HG02763 (cell line): Measurements from ENCODE around the gene C20orf141.
"Not testable (repeated sequence)": the region's sequence is repeated elsewhere in the genome, so short reads cannot be mapped to it uniquely, and the experiment has no call there.

ENCODE experiments used
- ATAC-seq: cut with Tn5 transposase; IDR thresholded peaks from one replicate; pipeline ENCODE4 v1.9.1; 2021; ENCODE audit warnings: mild to moderate bottlenecking, moderate library complexity; ENCODE audit not compliant: unreplicated experiment

Gene C20orf141

DNA sequence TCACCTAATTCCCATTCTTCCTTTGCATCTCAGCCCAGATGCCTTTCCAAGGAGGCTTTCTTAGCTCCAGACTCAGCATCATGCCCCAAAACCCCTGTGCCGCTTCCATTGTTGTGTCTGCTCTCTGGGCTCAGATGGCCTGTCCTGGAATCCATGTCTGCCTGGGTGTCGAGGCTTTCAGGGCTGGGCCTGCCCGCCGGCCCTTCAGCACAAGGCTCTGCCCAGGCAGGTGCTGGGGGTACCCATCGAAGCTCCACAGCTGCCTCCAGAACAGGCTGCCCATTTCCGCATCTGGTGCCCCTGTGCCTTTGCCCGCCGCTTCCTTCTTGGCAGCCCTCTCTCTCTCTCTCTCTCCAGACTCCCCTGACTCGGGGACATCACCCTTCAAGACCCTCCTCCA, 15.5 kb upstream of the C20orf141 start:
- no peak for ATAC-seq

DNA sequence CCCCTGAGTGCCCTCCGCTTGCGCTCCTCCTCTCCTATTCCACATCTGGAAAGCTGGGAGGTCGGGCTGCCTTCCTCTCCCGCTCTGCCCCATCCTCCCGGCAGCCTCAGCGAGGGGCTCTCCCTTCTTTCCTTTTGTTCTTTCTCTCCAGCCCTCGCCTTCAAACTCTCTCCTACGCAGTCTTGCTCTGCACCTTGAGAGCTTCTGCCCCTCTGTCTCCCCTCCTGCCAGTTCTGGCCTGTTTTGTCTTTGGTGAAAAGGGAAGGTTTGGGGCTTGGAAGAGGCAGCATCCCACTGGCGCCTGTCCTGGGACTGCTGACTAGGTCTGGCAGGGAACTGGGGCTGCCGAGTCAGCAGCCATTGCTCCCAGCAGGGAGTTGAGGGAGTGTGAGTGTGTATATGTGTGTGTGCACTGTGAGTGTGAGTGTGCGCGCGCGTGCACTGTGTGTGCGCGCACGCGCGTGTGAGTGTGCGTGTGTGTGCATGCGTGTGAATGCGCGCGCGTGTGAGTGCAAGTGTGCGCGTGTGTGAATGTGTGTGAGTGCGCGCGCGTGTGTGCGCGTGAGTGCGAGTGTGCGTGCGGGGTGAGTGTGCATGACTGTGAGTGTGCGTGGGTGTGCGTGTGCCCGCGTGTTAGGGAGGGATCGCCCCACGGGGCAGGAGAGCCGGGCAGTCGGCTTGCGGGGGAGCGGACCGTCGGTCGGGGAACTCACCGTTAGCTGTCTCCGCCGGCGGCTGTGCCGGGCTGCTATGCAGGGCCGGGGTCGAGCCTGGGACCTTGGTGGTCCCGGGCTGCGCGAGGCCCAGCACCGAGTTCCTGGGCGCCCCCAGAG, 14.9 kb upstream of the C20orf141 start:
- peak; percentile 27 for ATAC-seq

DNA sequence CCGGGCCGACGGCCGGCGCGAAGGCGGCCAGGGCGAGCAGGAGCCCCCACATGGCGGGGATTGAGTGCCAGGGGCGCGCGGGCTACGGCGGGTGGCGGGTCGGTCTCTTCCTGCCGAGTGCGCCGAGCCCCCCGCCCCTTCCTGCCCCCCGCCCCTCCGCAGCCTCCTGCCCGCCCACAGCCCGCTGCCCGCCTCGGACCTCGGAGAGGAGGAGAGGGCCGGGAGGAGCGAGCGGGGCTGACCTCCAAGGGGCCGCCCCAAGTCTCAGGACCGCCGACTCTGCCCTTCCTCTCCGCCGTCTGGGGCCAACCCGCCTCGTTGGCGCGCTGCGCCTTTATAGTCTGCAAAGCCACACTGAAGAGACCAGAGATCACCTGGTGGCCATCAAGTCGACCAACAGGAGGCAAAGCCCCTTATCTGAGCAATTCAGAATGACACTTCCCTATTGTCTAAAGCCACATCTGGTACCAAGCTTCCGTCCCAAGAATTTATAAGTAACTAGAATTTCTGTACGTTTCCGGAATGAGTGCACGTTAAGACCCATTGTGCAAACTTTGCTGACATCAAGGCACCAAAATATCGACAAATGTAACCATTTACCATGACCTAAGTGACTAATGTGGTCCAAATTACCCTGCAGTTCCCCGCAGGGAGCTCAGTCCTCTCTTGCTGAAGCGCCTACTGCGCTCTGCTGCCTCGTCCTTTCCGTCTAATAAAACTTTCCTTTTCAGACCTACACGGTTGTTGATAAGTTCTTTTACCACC, 14.1 kb upstream of the C20orf141 start, which contains the start of gene CPXM1:
CPXM1 (minus strand) TSS at position 107 of the 765 bp plus-strand sequence; CDS start at position 52, 55 bp downstream.
- peak; percentile 42 for ATAC-seq

GRCh38 chr20:2801286-2801728, 13.5 kb upstream of the C20orf141 start:
- no peak for ATAC-seq

GRCh38 chr20:2804041-2804828, 10.6 kb upstream of the C20orf141 start:
- no peak for ATAC-seq

- no peak for ATAC-seq
Measured at GRCh38 chr20:2804852-2805688, 9.7 kb upstream of the C20orf141 start.

GRCh38 chr20:2805689-2806350, 9.0 kb upstream of the C20orf141 start:
- ATAC-seq, result no peak

- ATAC-seq, result no peak
Measured at GRCh38 chr20:2806351-2806701, 8.5 kb upstream of the C20orf141 start.

- ATAC-seq, result no peak
Measured at GRCh38 chr20:2807019-2807418, 7.8 kb upstream of the C20orf141 start.

DNA sequence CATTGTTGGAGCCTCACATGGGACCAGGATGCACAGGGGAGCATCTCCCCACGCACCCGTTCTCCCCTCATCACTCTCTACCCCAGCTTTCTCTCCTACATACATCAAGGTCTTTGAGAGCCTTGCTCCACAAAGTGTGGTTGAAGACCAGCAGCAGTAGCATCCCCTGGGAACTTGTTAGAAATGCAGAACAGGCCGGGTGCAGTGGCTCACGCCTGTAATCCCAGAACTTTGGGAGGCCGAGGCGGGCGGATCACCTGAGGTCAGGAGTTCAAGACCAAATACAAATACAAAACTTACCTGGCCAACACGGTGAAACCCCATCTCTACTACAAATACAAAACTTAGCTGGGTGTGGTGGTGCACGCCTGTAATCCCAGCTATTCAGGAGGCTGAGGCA, 6.9 kb upstream of the C20orf141 start:
- not testable (repeated sequence) for ATAC-seq

- ATAC-seq, result no peak
Measured at GRCh38 chr20:2809690-2810089, 5.1 kb upstream of the C20orf141 start.

DNA sequence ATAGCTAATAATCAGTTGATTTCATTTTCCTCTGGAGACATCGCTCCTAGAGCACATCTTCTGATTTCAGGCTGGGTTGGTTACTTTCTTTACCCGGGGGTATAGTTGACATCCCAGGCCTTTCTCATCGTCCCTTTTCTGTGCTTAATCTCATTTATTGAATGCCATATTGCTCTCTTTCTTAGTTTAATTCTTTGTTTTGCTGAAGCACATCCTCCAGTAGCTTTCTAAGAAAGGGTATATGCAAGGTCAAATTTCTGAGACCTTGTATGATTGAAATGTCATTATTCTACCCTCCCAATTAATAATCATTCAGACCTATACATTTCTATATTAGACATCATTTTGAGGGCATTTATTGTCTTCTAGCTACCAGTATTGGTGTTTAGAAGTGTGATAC, 2.6 kb upstream of the C20orf141 start:
- no peak for ATAC-seq

DNA sequence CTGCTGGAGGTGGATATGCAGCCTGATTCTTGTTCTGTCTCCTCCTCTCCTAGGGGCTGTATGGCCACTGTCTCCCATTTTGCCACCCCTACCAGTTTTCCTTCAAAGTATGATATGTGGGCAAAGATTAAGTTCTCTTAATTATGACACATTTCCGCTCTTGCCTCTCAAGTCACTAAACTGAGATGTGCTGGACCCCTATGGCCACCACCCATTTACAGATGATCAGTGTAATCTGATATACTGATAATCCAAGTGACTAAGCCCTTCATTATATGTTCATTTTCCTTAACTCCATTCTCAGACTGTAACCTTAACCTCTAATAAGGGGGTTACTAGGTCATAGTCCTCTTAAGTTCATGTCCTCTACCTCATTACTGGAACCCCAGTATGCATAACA, 711 bp upstream of the C20orf141 start:
- no peak for ATAC-seq

DNA sequence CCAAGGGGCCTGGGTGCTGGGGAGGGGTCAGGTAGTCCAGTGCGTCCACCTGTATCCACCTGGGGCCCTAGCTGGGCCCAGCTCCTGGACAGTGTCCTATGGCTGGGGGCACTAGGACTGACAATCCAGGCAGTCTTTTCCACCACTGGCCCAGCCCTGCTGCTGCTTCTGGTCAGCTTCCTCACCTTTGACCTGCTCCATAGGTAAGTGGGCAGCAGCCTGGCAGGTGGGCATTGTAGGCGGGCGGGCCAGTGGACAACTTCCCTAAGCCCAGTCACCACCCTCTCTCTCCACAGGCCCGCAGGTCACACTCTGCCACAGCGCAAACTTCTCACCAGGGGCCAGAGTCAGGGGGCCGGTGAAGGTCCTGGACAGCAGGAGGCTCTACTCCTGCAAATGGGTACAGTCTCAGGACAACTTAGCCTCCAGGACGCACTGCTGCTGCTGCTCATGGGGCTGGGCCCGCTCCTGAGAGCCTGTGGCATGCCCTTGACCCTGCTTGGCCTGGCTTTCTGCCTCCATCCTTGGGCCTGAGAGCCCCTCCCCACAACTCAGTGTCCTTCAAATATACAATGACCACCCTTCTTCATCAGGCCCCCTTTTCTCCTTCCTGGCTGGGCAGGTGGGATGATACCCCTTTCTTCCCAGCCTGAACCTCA, 584 bp downstream of the C20orf141 start:
- ATAC-seq, result no peak

DNA sequence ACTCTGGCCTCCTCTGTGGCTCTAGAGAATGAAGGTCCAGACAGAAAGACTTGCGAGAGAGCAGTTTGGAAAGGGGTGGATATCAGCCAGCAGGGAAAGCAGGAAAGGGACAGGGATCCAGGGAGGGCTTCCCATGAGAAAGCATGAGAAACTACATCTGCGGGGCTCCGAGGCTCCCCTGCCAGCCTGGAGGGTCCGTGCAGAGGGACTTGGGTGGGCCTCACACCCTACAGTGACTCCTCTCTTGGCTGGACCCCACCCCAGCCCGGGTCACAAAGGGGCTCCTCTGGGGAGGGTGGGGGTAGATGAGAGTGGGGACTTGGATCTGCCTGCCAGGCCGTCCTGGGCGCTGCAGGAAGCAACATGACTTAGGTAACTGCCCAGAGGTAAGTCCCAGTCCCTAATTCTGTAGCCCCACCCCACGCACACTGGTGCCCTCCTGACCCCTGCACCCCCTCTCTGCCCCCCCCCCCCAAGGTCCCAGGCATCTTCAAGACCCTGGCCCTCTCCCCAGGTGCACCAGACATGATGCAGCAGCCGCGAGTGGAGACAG, 1.3 kb downstream of the C20orf141 start, which contains the start of gene TMEM239:
TMEM239 (plus strand) TSS at position 335 of the 553 bp plus-strand sequence; CDS start at position 526, 191 bp downstream.
- no peak for ATAC-seq

DNA sequence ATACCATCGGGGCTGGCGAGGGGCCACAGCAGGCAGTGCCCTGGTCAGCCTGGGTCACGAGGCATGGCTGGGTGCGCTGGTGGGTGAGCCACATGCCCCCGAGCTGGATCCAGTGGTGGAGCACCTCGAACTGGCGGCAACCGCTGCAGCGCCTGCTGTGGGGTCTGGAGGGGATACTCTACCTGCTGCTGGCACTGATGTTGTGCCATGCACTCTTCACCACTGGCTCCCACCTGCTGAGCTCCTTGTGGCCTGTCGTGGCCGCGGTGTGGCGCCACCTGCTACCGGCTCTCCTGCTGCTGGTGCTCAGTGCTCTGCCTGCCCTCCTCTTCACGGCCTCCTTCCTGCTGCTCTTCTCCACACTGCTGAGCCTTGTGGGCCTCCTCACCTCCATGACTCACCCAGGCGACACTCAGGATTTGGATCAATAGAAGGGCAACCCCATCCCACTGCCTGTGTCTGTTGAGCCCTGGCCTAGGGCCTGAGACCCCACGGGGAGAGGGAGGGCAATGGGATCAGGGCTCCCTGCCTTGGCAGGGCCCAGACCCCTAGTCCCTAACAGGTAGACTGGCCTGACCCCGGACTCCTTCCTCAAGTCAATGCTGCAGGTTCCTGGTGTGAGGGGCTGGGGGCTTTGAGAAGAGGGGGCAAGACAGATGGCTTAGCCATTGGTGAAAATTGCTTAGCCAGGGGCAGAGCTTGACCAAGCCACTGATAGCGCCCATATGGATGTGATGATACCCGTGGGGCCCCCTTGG, 2.0 kb downstream of the C20orf141 start:
- ATAC-seq, result no peak

- ATAC-seq, result no peak
Measured at GRCh38 chr20:2817341-2817726, 2.5 kb downstream of the C20orf141 start.
